Endothelial cell of umbilical vein (primary cell): ENCODE results near the gene CLEC17A. TPM values are rescaled to one million over a fixed set of nuclear protein-coding genes. Genes with fewer than 3 reads are reported as not detected.

ENCODE experiments used
- BruUV-seq: library from RNA; stranded (reverse); fragments of 400-500 nt; replicated peaks from 2 replicates; lab custom pipeline; 2021; lab: Mats Ljungman, UMichigan
- CTCF ChIA-PET: fragments of 300-600, 350-600 bp; sonication (Branson Sonifier 250); formaldehyde crosslinking; loops from one replicate; lab custom pipeline; 2021; ENCODE audit warnings: antibody characterized with exemption, inconsistent platforms; lab: Charles Lee
- POLR2A ChIA-PET: fragments of 300-600, 350-600 bp; sonication (Branson Sonifier 250); formaldehyde crosslinking; loops from one replicate; lab custom pipeline; 2021; ENCODE audit warnings: antibody characterized with exemption, inconsistent platforms; lab: Charles Lee
- DNase-seq: peaks from one replicate; pipeline ENCODE4 v3.0.0-alpha.2; 2011; ENCODE audit warnings: low read depth, low spot score
- FAIRE-seq: peaks from 2 replicates; lab custom pipeline; 2011; peaks lifted over from hg19 to GRCh38; lab: Jason Lieb, UNC
- H2AFZ ChIP-seq: 2 replicates; pipeline ENCODE4 v1.6.0; 2012; ENCODE audit warnings: low read depth, low read length, control low read depth, inconsistent platforms
- H3K27ac ChIP-seq: 2 replicates; pipeline ENCODE4 v1.5.1; 2011; ENCODE audit warnings: low read depth, mild to moderate bottlenecking, control low read depth, low read length, moderate library complexity; ENCODE audit not compliant: insufficient read depth
- H3K27me3 ChIP-seq, 2 experiments: 2 replicates each; pipeline versions ENCODE4 v1.6.0 to v1.6.1; 2011; ENCODE audit warnings: low read length in 2 of 2, mixed read lengths in 1 of 2; ENCODE audit not compliant: control insufficient read depth in 2 of 2, insufficient read depth in 2 of 2
- H3K36me3 ChIP-seq, 2 experiments: 2 replicates in 1 of 2; 3 replicates in 1 of 2; pipeline ENCODE4 v1.5.1; 2011; ENCODE audit warnings: low read length in 2 of 2, mild to moderate bottlenecking in 1 of 2, moderate library complexity in 1 of 2; ENCODE audit not compliant: control insufficient read depth in 2 of 2, insufficient read depth in 2 of 2; ENCODE audit errors: extremely low read depth in 1 of 2
- H3K4me1 ChIP-seq: 3 replicates; pipeline ENCODE4 v1.5.1; 2011; ENCODE audit warnings: mild to moderate bottlenecking, low read length; ENCODE audit not compliant: control insufficient read depth, insufficient read depth; ENCODE audit errors: extremely low read depth
- H3K4me2 ChIP-seq: 2 replicates; pipeline ENCODE4 v1.6.1; 2011; ENCODE audit warnings: low read length, control low read depth, mixed read lengths; ENCODE audit not compliant: insufficient read depth
- H3K4me3 ChIP-seq, 3 experiments: fragments of 200-600 bp in 1 of 3; sonication (generic), shearing (Covaris generic) in 1 of 3; replicated peaks in 1 of 3; 2 replicates each; pipeline ENCODE4 v1.5.1; 2011 to 2016; ENCODE audit warnings: control low read depth in 3 of 3, low read length in 3 of 3, mild to moderate bottlenecking in 2 of 3, inconsistent platforms in 1 of 3, low read depth in 1 of 3, moderate library complexity in 1 of 3; ENCODE audit not compliant: insufficient read depth in 1 of 3
- H3K79me2 ChIP-seq: 2 replicates; pipeline ENCODE4 v1.6.0; 2012; ENCODE audit warnings: low read length, inconsistent platforms; ENCODE audit not compliant: control insufficient read depth, insufficient read depth
- H3K9ac ChIP-seq: replicated peaks from 2 replicates; pipeline ENCODE3; 2011; ENCODE audit warnings: low read length, control low read depth; ENCODE audit not compliant: insufficient read depth; ENCODE audit errors: extremely low read depth
- H3K9me1 ChIP-seq: replicated peaks from 3 replicates; pipeline ENCODE4 v1.6.0; 2011; ENCODE audit warnings: mild to moderate bottlenecking, low read length; ENCODE audit not compliant: control insufficient read depth, insufficient read depth; ENCODE audit errors: extremely low read depth
- H3K9me3 ChIP-seq: replicated peaks from 2 replicates; pipeline ENCODE4 v1.5.1; 2012; ENCODE audit warnings: low read length, inconsistent platforms; ENCODE audit not compliant: control insufficient read depth, insufficient read depth
- H4K20me1 ChIP-seq: replicated peaks from 2 replicates; pipeline ENCODE3; 2011; ENCODE audit warnings: mild to moderate bottlenecking, low read length; ENCODE audit not compliant: control insufficient read depth, insufficient read depth; ENCODE audit errors: extremely low read depth
- EZH2 ChIP-seq: IDR thresholded peaks from 2 replicates; pipeline ENCODE4 v1.6.1; 2012; ENCODE audit warnings: borderline replicate concordance, low read depth, mild to moderate bottlenecking, moderate library complexity, low read length, inconsistent platforms; ENCODE audit not compliant: severe bottlenecking
- FOS ChIP-seq: IDR thresholded peaks from 2 replicates; pipeline ENCODE4 v1.6.1; 2011; ENCODE audit warnings: mild to moderate bottlenecking, low read length, moderate library complexity, borderline replicate concordance; ENCODE audit not compliant: insufficient read depth
- GATA2 ChIP-seq: IDR thresholded peaks from 2 replicates; pipeline ENCODE4 v1.7.0; 2011; ENCODE audit warnings: low read depth, mild to moderate bottlenecking, moderate library complexity, mixed read lengths, low read length; ENCODE audit not compliant: insufficient read length, insufficient read depth
- JUN ChIP-seq: IDR thresholded peaks from 2 replicates; pipeline ENCODE4 v1.6.1; 2011; ENCODE audit warnings: borderline replicate concordance, low read depth; ENCODE audit not compliant: insufficient read length, insufficient read depth
- MAX ChIP-seq: IDR thresholded peaks from 2 replicates; pipeline ENCODE4 v1.6.1; 2011; ENCODE audit not compliant: insufficient read depth, insufficient read length
- MYC ChIP-seq: IDR thresholded peaks from one replicate; pipeline ENCODE4 v1.6.1; 2011; ENCODE audit warnings: mild to moderate bottlenecking, low read depth, low read length
- POLR2A ChIP-seq: IDR thresholded peaks from 2 replicates; pipeline ENCODE4 v1.6.1; 2012; ENCODE audit warnings: low read depth, mild to moderate bottlenecking, control low read depth, low read length
- POLR2AphosphoS5 ChIP-seq: IDR thresholded peaks from 2 replicates; pipeline ENCODE4 v1.6.1; 2012; ENCODE audit warnings: low read depth, mild to moderate bottlenecking, control low read depth, low read length, moderate library complexity; ENCODE audit not compliant: insufficient read depth
- dilution Hi-C: fragments of 300-500 bp; cut with MboI; formaldehyde crosslinking; loops from one replicate; pipeline ENCODE4 v1.15.0; 2019; ENCODE audit warnings: low sequenced_read_pairs; ENCODE audit not compliant: extremely low pct_ligation_motif_present
- intact Hi-C: fragments of 100-400 bp; cut with micrococcal nuclease; formaldehyde crosslinking; loops from one replicate; pipeline ENCODE4 v1.10.0; 2022
- polyA plus RNA-seq, 4 experiments: library from polyadenylated mRNA; depleted of rRNA in 3 of 4; stranded (reverse) in 3 of 4; unstranded in 1 of 4; fragments of >200 nt; gene quantifications; 2 replicates each; pipeline versions ENCODE4 v1.2.1 to v1.2.3, GENCODE V29; 2011 to 2012; ENCODE audit warnings: missing spikeins in 1 of 4
- total RNA-seq: library from RNA; stranded (reverse); gene quantifications from 2 replicates; pipeline ENCODE4 v1.2.3, GENCODE V29; 2021
- TF ChIP-seq, protein P1 (sequence below), 2 donors: IDR thresholded peaks; 1 replicate in 1 of 2; 2 replicates in 1 of 2; pipeline ENCODE4 v1.5.1; 2011; ENCODE audit warnings: low read length in 2 of 2, mild to moderate bottlenecking in 2 of 2, moderate library complexity in 2 of 2, control low read depth in 1 of 2, inconsistent platforms in 1 of 2, low read depth in 1 of 2; ENCODE audit not compliant: insufficient read depth in 1 of 2; ENCODE audit errors: extremely low read depth in 1 of 2

The CLEC17A gene
- total and polyA plus RNA-seq, 2 donors (not counting 3 experiments of a cell fraction or from before 2014, with no cell fraction given), result 0.07 TPM; not detected in 1

- Histone ChIP-seq H3K9ac (no peak overlapping the region), H3K79me2 (no peaks in the 10 kb centered on the region)
- no TSS peak for BruUV-seq
These were observed 29.0 kb upstream of the CLEC17A start for GRCh38 chr19:14553939-14554243.

More at GRCh38 chr19:14553939-14554243, 29.0 kb upstream of the CLEC17A start:
- no peaks in the 10 kb centered on the region for H3K9me1 ChIP-seq
- no peak overlapping the region for H3K27ac ChIP-seq
- no peaks in the 10 kb centered on the region for H3K27me3 ChIP-seq
- H3K9me3 ChIP-seq, result no peaks in the 10 kb centered on the region
- DNase-seq (no peak), FAIRE-seq (no peak)
- ChIA-PET CTCF (interaction anchor here (0.6 to 1.2 kb wide), 4 partner anchors 20 to 804 kb away, joined by 3 to 8 read pairs (median 3); partner anchors contain the start of gene PTGER1), POLR2A (no interaction called here)
- TF ChIP-seq, protein P1, sequence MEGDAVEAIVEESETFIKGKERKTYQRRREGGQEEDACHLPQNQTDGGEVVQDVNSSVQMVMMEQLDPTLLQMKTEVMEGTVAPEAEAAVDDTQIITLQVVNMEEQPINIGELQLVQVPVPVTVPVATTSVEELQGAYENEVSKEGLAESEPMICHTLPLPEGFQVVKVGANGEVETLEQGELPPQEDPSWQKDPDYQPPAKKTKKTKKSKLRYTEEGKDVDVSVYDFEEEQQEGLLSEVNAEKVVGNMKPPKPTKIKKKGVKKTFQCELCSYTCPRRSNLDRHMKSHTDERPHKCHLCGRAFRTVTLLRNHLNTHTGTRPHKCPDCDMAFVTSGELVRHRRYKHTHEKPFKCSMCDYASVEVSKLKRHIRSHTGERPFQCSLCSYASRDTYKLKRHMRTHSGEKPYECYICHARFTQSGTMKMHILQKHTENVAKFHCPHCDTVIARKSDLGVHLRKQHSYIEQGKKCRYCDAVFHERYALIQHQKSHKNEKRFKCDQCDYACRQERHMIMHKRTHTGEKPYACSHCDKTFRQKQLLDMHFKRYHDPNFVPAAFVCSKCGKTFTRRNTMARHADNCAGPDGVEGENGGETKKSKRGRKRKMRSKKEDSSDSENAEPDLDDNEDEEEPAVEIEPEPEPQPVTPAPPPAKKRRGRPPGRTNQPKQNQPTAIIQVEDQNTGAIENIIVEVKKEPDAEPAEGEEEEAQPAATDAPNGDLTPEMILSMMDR (IDR thresholded peaks at IDR 0.05; ENCODE audit: extremely low read depth in 1 of 2, insufficient read depth in 1 of 2, low read depth in 1 of 2, low read length in 2 of 2), result no peak
- TF ChIP-seq EZH2 (no peak), GATA2 (no peak), MYC (no peak), POLR2AphosphoS5 (no peak), JUN (no peak), POLR2A (no peak), MAX (no peak), FOS (no peak)
- dilution Hi-C loops (no loop called here), intact Hi-C loops (no loop called here)
- H3K4me3 ChIP-seq, result no peak overlapping the region
- H3K4me2 ChIP-seq, result no peak overlapping the region
- H3K36me3 ChIP-seq, result no peaks in the 10 kb centered on the region
- H2AFZ ChIP-seq, result no peak overlapping the region
- no peaks in the 10 kb centered on the region for H3K4me1 ChIP-seq
- no peaks in the 10 kb centered on the region for H4K20me1 ChIP-seq
